Panc1 (cell line): ENCODE results near the gene LAMTOR3.

Experiments used
- TF ChIP-seq, protein P1 (sequence below): fragments of 450-650 bp; IDR thresholded peaks from 2 replicates; pipeline ENCODE4 v1.5.1; 2017; ENCODE audit warnings: mild to moderate bottlenecking
- TF ChIP-seq, protein P2 (sequence below), 2 experiments: IDR thresholded peaks; 2 replicates each; pipeline ENCODE4 v1.6.1; 2011 to 2012; ENCODE audit warnings: low read depth in 2 of 2, control low read depth in 1 of 2, low read length in 1 of 2, mild to moderate bottlenecking in 1 of 2, moderate library complexity in 1 of 2; ENCODE audit not compliant: insufficient read depth in 1 of 2

DNA sequence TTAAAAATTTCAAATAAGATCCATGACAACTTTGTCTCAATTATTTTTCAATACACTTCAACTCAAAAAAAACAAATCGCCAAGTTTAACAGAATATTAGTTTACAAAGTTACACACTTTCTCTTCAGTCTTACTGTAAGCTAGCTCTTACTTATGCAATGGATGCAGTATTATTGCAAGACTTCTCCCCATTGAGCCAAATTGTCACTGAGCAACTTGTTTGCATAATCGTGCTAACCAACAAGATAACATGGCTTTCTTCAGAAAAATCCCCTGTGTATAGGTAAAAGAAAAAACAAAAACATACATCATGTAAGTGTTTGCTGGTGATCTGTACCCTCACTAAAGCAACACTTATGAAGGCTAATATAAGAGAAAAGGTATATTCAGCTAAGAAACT lies 33.3 kb upstream of the LAMTOR3 start:
- TF ChIP-seq, protein P1, sequence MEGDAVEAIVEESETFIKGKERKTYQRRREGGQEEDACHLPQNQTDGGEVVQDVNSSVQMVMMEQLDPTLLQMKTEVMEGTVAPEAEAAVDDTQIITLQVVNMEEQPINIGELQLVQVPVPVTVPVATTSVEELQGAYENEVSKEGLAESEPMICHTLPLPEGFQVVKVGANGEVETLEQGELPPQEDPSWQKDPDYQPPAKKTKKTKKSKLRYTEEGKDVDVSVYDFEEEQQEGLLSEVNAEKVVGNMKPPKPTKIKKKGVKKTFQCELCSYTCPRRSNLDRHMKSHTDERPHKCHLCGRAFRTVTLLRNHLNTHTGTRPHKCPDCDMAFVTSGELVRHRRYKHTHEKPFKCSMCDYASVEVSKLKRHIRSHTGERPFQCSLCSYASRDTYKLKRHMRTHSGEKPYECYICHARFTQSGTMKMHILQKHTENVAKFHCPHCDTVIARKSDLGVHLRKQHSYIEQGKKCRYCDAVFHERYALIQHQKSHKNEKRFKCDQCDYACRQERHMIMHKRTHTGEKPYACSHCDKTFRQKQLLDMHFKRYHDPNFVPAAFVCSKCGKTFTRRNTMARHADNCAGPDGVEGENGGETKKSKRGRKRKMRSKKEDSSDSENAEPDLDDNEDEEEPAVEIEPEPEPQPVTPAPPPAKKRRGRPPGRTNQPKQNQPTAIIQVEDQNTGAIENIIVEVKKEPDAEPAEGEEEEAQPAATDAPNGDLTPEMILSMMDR: no peak
- TF ChIP-seq, protein P2, sequence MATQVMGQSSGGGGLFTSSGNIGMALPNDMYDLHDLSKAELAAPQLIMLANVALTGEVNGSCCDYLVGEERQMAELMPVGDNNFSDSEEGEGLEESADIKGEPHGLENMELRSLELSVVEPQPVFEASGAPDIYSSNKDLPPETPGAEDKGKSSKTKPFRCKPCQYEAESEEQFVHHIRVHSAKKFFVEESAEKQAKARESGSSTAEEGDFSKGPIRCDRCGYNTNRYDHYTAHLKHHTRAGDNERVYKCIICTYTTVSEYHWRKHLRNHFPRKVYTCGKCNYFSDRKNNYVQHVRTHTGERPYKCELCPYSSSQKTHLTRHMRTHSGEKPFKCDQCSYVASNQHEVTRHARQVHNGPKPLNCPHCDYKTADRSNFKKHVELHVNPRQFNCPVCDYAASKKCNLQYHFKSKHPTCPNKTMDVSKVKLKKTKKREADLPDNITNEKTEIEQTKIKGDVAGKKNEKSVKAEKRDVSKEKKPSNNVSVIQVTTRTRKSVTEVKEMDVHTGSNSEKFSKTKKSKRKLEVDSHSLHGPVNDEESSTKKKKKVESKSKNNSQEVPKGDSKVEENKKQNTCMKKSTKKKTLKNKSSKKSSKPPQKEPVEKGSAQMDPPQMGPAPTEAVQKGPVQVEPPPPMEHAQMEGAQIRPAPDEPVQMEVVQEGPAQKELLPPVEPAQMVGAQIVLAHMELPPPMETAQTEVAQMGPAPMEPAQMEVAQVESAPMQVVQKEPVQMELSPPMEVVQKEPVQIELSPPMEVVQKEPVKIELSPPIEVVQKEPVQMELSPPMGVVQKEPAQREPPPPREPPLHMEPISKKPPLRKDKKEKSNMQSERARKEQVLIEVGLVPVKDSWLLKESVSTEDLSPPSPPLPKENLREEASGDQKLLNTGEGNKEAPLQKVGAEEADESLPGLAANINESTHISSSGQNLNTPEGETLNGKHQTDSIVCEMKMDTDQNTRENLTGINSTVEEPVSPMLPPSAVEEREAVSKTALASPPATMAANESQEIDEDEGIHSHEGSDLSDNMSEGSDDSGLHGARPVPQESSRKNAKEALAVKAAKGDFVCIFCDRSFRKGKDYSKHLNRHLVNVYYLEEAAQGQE (IDR thresholded peaks at IDR 0.05; ENCODE audit: insufficient read depth in 1 of 2, low read depth in 2 of 2, low read length in 1 of 2): no peak
